NB4 (cell line): ENCODE data around the gene TAF8.
A peak's percentile ranks its signal among the peaks of the same experiment; 100 is the strongest.

ENCODE experiments used
- DNase-seq: peaks from one replicate; pipeline ENCODE4 v3.0.0; 2010; ENCODE audit warnings: low read depth
- H3K4me3 ChIP-seq: one replicate; pipeline ENCODE4 v1.5.1; 2011; ENCODE audit warnings: mild to moderate bottlenecking, low read depth, low read length, moderate library complexity
- CTCF ChIP-seq: IDR thresholded peaks from one replicate; pipeline ENCODE4 v1.5.1; 2012; ENCODE audit warnings: low read depth, low read length
- MAX ChIP-seq: IDR thresholded peaks from 2 replicates; pipeline ENCODE4 v1.6.1; 2011; ENCODE audit warnings: low read depth, low read length
- MYC ChIP-seq: IDR thresholded peaks from 2 replicates; pipeline ENCODE4 v1.6.1; 2011; ENCODE audit warnings: low read depth, low read length
- POLR2A ChIP-seq: IDR thresholded peaks from 2 replicates; pipeline ENCODE4 v1.6.1; 2011; ENCODE audit warnings: mild to moderate bottlenecking; ENCODE audit not compliant: insufficient read length; ENCODE audit errors: extremely low read depth

The TAF8 gene

GRCh38 chr6:42099340-42100028, 49.2 kb downstream of the TAF8 start:
- no peak overlapping the region for H3K4me3 ChIP-seq
- TF ChIP-seq MAX (no peak), POLR2A (no peak), CTCF (no peak), MYC (no peak)
- DNase-seq, result no peak

- H3K4me3 ChIP-seq, result no peak overlapping the region
- no peak for DNase-seq
- TF ChIP-seq MYC (no peak), POLR2A (no peak), MAX (no peak), CTCF (no peak)
Measured at GRCh38 chr6:42100029-42100901, 49.9 kb downstream of the TAF8 start.

- TF ChIP-seq POLR2A, result no peak
- no peak for TF ChIP-seq MYC
- no peak for TF ChIP-seq CTCF
- no peak for TF ChIP-seq MAX
- no peak for DNase-seq
- no peak overlapping the region for H3K4me3 ChIP-seq
Measured at GRCh38 chr6:42101186-42101657, 50.9 kb downstream of the TAF8 start.

- no peak overlapping the region for H3K4me3 ChIP-seq
- no peak for DNase-seq
- TF ChIP-seq MAX (no peak), MYC (no peak), CTCF (no peak), POLR2A (no peak)
Measured at GRCh38 chr6:42103216-42103615, 52.9 kb downstream of the TAF8 start.

GRCh38 chr6:42103753-42104094, 53.4 kb downstream of the TAF8 start:
- TF ChIP-seq MAX (no peak), POLR2A (no peak), MYC (no peak), CTCF (no peak)
- no peak for DNase-seq
- H3K4me3 ChIP-seq, result peak overlapping the region; percentile 47
